Liver (tissue), 9 donors: ENCODE data around the gene OR52M1. TPM values are rescaled to one million over a fixed set of nuclear protein-coding genes. Genes with fewer than 3 reads are reported as not detected.

Source experiments
- DNase-seq: peaks from one replicate; pipeline ENCODE4 v3.0.0-alpha.2; 2017; ENCODE audit warnings: low spot score
- H3K27ac ChIP-seq, 2 donors: one replicate each; pipeline ENCODE4 v1.7.0; 2013; ENCODE audit warnings: inconsistent platforms in 2 of 2, low read length in 2 of 2, control low read depth in 1 of 2, low read depth in 1 of 2, mild to moderate bottlenecking in 1 of 2
- H3K27me3 ChIP-seq, 4 donors: one replicate each; pipeline versions ENCODE4 v1.6.1 to v1.7.0; 2013; ENCODE audit warnings: low read length in 3 of 4, inconsistent platforms in 1 of 4, mild to moderate bottlenecking in 1 of 4, moderate library complexity in 1 of 4; ENCODE audit not compliant: control insufficient read depth in 4 of 4, insufficient read depth in 4 of 4
- H3K36me3 ChIP-seq, 4 donors: one replicate each; pipeline versions ENCODE4 v1.6.1 to v1.7.0; 2013; ENCODE audit warnings: low read length in 3 of 4, mild to moderate bottlenecking in 3 of 4, low read depth in 1 of 4, moderate library complexity in 1 of 4; ENCODE audit not compliant: control insufficient read depth in 4 of 4, insufficient read depth in 3 of 4
- H3K4me1 ChIP-seq, 4 donors: one replicate each; pipeline versions ENCODE4 v1.6.1 to v1.7.0; 2013; ENCODE audit warnings: low read length in 3 of 4, mild to moderate bottlenecking in 3 of 4, moderate library complexity in 1 of 4; ENCODE audit not compliant: control insufficient read depth in 4 of 4, insufficient read depth in 4 of 4
- H3K4me3 ChIP-seq, 3 donors: one replicate each; pipeline versions ENCODE4 v1.6.1 to v1.7.0; 2013; ENCODE audit warnings: low read length in 3 of 3, control low read depth in 1 of 3, low read depth in 1 of 3, mild to moderate bottlenecking in 1 of 3
- H3K9ac ChIP-seq, 2 donors: one replicate each; pipeline ENCODE4 v1.7.0; 2013; ENCODE audit warnings: low read length in 2 of 2, mild to moderate bottlenecking in 2 of 2, moderate library complexity in 2 of 2, control low read depth in 1 of 2, low read depth in 1 of 2
- H3K9me3 ChIP-seq, 4 donors: one replicate each; pipeline versions ENCODE4 v1.6.1 to v1.7.0; 2013; ENCODE audit warnings: low read length in 3 of 4; ENCODE audit not compliant: control insufficient read depth in 4 of 4
- GABPA ChIP-seq, 2 donors: IDR thresholded peaks in 1 of 2; conservative IDR thresholded peaks in 1 of 2; 2 replicates each; pipeline ENCODE4 v1.6.1; 2016; ENCODE audit warnings: antibody characterized with exemption in 2 of 2, mild to moderate bottlenecking in 1 of 2, moderate library complexity in 1 of 2
- JUND ChIP-seq, 2 donors: IDR thresholded peaks; 2 replicates each; pipeline ENCODE4 v1.6.1; 2016; ENCODE audit warnings: antibody characterized with exemption in 2 of 2
- MAX ChIP-seq: IDR thresholded peaks from 2 replicates; pipeline ENCODE4 v1.6.1; 2016; ENCODE audit warnings: antibody characterized with exemption
- NR2F2 ChIP-seq: IDR thresholded peaks from 2 replicates; pipeline ENCODE4 v1.6.1; 2016; ENCODE audit warnings: antibody characterized with exemption
- RAD21 ChIP-seq, 2 donors: IDR thresholded peaks; 2 replicates each; pipeline ENCODE4 v1.6.1; 2016; ENCODE audit warnings: antibody characterized with exemption in 2 of 2, mild to moderate bottlenecking in 2 of 2
- YY1 ChIP-seq: IDR thresholded peaks from 2 replicates; pipeline ENCODE4 v1.6.1; 2016; ENCODE audit warnings: antibody characterized with exemption, mild to moderate bottlenecking
- WGBS: extraction: QIAGEN DNeasy Blood & Tissue Kit; methylation state at CpG from one replicate; pipeline ENCODE4 v1.1.7; 2013; 5-methylcytosine and 5-hydroxymethylcytosine counted together
- polyA plus RNA-seq, 2 donors: library from polyadenylated mRNA; stranded (reverse) in 1 of 2; unstranded in 1 of 2; fragments of 200-250 nt in 1 of 2; fragments of >200 nt in 1 of 2; fragmentation: Nextera tagmentation in 1 of 2; extraction: Ambion mirVana in 1 of 2; gene quantifications; one replicate each; pipeline versions ENCODE4 v1.2.1 to v1.2.3, GENCODE V29; 2013 to 2015
- total RNA-seq, 2 donors: library from RNA; depleted of rRNA; stranded (reverse); fragments of >200 nt; gene quantifications; one replicate each; pipeline ENCODE4 v1.2.3, GENCODE V29; 2014
- TF ChIP-seq, protein P1 (sequence below): IDR thresholded peaks from 2 replicates; pipeline ENCODE4 v1.6.1; 2016; ENCODE audit warnings: antibody characterized with exemption, mild to moderate bottlenecking
- TF ChIP-seq, protein P2 (sequence below): IDR thresholded peaks from 2 replicates; pipeline ENCODE4 v1.6.1; 2016; ENCODE audit warnings: antibody characterized with exemption
- donor health status: healthy.
- donor health status: healthy.
- donor health status: healthy.
- donor health status: healthy.
- donor health status: healthy.

The OR52M1 gene, protein sequence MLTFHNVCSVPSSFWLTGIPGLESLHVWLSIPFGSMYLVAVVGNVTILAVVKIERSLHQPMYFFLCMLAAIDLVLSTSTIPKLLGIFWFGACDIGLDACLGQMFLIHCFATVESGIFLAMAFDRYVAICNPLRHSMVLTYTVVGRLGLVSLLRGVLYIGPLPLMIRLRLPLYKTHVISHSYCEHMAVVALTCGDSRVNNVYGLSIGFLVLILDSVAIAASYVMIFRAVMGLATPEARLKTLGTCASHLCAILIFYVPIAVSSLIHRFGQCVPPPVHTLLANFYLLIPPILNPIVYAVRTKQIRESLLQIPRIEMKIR
- total RNA-seq (not detected), polyA plus RNA-seq (not detected)

DNA sequence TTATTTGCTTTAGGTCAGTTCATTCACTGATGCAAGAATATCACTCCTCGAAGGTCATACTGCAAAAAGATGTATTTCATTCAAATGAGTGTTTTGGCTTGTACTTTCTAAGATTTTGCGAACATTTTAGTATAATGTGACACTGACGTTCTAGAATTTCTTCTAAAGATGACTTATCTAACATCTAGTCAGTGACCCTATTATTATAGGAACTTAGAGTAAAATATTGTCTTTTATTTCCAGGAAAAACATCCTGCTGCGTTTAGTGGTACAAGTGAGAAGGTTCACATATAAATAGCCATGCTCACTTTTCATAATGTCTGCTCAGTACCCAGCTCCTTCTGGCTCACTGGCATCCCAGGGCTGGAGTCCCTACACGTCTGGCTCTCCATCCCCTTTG lies at the start of gene OR52M1:
Gene OR52M1, plus strand, starts transcription at position 301 of the 400 bp plus-strand sequence. Its CDS starts 0 bp downstream, at position 301.
- WGBS, result 87% methylated on average over 5 of the region's 5 CpGs
- Histone ChIP-seq H3K27ac (peak within 1 kb of the TSS; percentile 78 to 98), H3K36me3 (no peaks in the 10 kb centered on the region), H3K4me3 (no peak within 1 kb of the TSS), H3K9me3 (no peaks in the 10 kb centered on the region), H3K9ac (no peak within 1 kb of the TSS), H3K4me1 (peaks cover 7 to 20% (median 18%) of the 10 kb centered on the region in 4 donors), H3K27me3 (no peaks in the 10 kb centered on the region)
- no peak for DNase-seq
- TF ChIP-seq MAX, result no peak
- TF ChIP-seq, protein P1, sequence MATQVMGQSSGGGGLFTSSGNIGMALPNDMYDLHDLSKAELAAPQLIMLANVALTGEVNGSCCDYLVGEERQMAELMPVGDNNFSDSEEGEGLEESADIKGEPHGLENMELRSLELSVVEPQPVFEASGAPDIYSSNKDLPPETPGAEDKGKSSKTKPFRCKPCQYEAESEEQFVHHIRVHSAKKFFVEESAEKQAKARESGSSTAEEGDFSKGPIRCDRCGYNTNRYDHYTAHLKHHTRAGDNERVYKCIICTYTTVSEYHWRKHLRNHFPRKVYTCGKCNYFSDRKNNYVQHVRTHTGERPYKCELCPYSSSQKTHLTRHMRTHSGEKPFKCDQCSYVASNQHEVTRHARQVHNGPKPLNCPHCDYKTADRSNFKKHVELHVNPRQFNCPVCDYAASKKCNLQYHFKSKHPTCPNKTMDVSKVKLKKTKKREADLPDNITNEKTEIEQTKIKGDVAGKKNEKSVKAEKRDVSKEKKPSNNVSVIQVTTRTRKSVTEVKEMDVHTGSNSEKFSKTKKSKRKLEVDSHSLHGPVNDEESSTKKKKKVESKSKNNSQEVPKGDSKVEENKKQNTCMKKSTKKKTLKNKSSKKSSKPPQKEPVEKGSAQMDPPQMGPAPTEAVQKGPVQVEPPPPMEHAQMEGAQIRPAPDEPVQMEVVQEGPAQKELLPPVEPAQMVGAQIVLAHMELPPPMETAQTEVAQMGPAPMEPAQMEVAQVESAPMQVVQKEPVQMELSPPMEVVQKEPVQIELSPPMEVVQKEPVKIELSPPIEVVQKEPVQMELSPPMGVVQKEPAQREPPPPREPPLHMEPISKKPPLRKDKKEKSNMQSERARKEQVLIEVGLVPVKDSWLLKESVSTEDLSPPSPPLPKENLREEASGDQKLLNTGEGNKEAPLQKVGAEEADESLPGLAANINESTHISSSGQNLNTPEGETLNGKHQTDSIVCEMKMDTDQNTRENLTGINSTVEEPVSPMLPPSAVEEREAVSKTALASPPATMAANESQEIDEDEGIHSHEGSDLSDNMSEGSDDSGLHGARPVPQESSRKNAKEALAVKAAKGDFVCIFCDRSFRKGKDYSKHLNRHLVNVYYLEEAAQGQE, result no peak

DNA sequence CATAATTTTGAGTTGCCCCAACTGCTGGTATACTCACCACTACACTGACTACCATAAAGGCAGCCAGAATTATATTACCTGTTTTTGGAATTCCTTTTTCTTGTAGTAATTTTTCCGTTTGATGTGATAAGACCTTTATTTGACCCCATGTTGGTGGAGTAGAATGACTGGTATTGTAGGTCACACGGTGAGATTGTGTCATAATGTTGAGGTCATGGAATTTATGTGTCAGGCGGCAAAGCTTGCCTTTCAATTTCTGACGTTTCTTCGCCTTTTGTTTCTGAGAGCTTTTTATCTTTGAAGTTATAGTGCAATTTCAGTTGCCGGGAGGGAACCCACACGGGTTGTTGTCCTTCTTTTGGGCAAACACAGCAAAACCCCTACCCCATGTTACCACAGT lies 49.5 kb upstream of the OR52M1 start:
- Histone ChIP-seq H3K9ac (no peak overlapping the region), H3K4me3 (no peak overlapping the region), H3K4me1 (peaks cover 0 to 10% (median 4%) of the 10 kb centered on the region in 4 donors), H3K27me3 (no peaks in the 10 kb centered on the region), H3K9me3 (no peaks in the 10 kb centered on the region), H3K27ac (no peak overlapping the region), H3K36me3 (no peaks in the 10 kb centered on the region)
- TF ChIP-seq, protein P2, sequence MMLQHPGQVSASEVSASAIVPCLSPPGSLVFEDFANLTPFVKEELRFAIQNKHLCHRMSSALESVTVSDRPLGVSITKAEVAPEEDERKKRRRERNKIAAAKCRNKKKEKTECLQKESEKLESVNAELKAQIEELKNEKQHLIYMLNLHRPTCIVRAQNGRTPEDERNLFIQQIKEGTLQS, result peak; percentile 30
- TF ChIP-seq MAX, result no peak
- TF ChIP-seq NR2F2, result no peak
- no peak for TF ChIP-seq GABPA (IDR thresholded peaks at IDR 0.05 in 1 of 2, conservative IDR thresholded peaks at IDR 0.05 in 1 of 2)
- no peak for TF ChIP-seq RAD21 (IDR thresholded peaks at IDR 0.05)
- TF ChIP-seq JUND (IDR thresholded peaks at IDR 0.05), result peak in 1 of 2 donors; percentile 65
- no peak for DNase-seq
- 56% methylated on average over 7 of the region's 7 CpGs for WGBS

GRCh38 chr11:4495986-4496385 lies 49.0 kb upstream of the OR52M1 start:
- WGBS, result 73% methylated on average over 6 of the region's 6 CpGs
- no peaks in the 10 kb centered on the region for H3K27me3 ChIP-seq
- no peak for TF ChIP-seq YY1
- TF ChIP-seq, protein P1, result no peak
- no peak overlapping the region for H3K9ac ChIP-seq
- DNase-seq, result no peak
- no peak overlapping the region for H3K27ac ChIP-seq
- H3K9me3 ChIP-seq, result no peaks in the 10 kb centered on the region
- no peak overlapping the region for H3K4me3 ChIP-seq
- H3K36me3 ChIP-seq, result no peaks in the 10 kb centered on the region
- H3K4me1 ChIP-seq, result peaks cover 0 to 10% (median 4%) of the 10 kb centered on the region in 4 donors
